ENCODE results near the gene LILRB2. TPM values are rescaled to one million over a fixed set of nuclear protein-coding genes. Genes with fewer than 3 reads are reported as not detected.
"Not testable (repeated sequence)": the region's sequence is repeated elsewhere in the genome, so short reads cannot be mapped to it uniquely, and the experiment has no call there.

LILRB2 gene
- total and polyA plus RNA-seq, 2 donors from 2014 or later, result 1.9 to 11.5 TPM

GRCh38 chr19:54298357-54299125 is 17.6 kb upstream of the LILRB2 start:
- H3K4me1 ChIP-seq (ENCODE audit: control insufficient read depth in 2 of 3, insufficient read depth in 2 of 3, low read depth in 1 of 3, low read length in 3 of 3), result no peaks in the 10 kb centered on the region
- intact Hi-C loops (cut with DNase I), result no loop called here
- H3K4me3 ChIP-seq (ENCODE audit: low read length in 3 of 3), result no peak overlapping the region
- no peaks in the 10 kb centered on the region for H3K36me3 ChIP-seq (ENCODE audit: control insufficient read depth in 2 of 3, insufficient read depth in 3 of 3, low read length in 3 of 3)
- no peak for FAIRE-seq
- TF ChIP-seq, protein P1, sequence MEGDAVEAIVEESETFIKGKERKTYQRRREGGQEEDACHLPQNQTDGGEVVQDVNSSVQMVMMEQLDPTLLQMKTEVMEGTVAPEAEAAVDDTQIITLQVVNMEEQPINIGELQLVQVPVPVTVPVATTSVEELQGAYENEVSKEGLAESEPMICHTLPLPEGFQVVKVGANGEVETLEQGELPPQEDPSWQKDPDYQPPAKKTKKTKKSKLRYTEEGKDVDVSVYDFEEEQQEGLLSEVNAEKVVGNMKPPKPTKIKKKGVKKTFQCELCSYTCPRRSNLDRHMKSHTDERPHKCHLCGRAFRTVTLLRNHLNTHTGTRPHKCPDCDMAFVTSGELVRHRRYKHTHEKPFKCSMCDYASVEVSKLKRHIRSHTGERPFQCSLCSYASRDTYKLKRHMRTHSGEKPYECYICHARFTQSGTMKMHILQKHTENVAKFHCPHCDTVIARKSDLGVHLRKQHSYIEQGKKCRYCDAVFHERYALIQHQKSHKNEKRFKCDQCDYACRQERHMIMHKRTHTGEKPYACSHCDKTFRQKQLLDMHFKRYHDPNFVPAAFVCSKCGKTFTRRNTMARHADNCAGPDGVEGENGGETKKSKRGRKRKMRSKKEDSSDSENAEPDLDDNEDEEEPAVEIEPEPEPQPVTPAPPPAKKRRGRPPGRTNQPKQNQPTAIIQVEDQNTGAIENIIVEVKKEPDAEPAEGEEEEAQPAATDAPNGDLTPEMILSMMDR (IDR thresholded peaks at IDR 0.05; ENCODE audit: borderline replicate concordance, extremely low read depth, insufficient read depth), result no peak
- H3K27me3 ChIP-seq (ENCODE audit: control insufficient read depth, insufficient read depth, low read length), result no peaks in the 10 kb centered on the region
- H3K9me3 ChIP-seq (ENCODE audit: control insufficient read depth in 2 of 3, insufficient read depth in 1 of 3, low read length in 3 of 3), result no peaks in the 10 kb centered on the region
- no peak overlapping the region for H3K27ac ChIP-seq (ENCODE audit: low read depth in 2 of 2, low read length in 2 of 2)
- no peak for DNase-seq
- no peak overlapping the region for H3K9ac ChIP-seq (ENCODE audit: low read length in 3 of 3)

- TF ChIP-seq, protein P1 (IDR thresholded peaks at IDR 0.05; ENCODE audit: borderline replicate concordance, extremely low read depth, insufficient read depth), result no peak
- intact Hi-C loops (cut with DNase I), result no loop called here
- no peak overlapping the region for H3K4me3 ChIP-seq (ENCODE audit: low read length in 3 of 3)
- DNase-seq (no peak), FAIRE-seq (no peak)
- no peaks in the 10 kb centered on the region for H3K36me3 ChIP-seq (ENCODE audit: control insufficient read depth in 2 of 3, insufficient read depth in 3 of 3, low read length in 3 of 3)
- H3K27me3 ChIP-seq (ENCODE audit: control insufficient read depth, insufficient read depth, low read length), result no peaks in the 10 kb centered on the region
- no peaks in the 10 kb centered on the region for H3K9me3 ChIP-seq (ENCODE audit: control insufficient read depth in 2 of 3, insufficient read depth in 1 of 3, low read length in 3 of 3)
- H3K4me1 ChIP-seq (ENCODE audit: control insufficient read depth in 2 of 3, insufficient read depth in 2 of 3, low read depth in 1 of 3, low read length in 3 of 3), result no peaks in the 10 kb centered on the region
- H3K9ac ChIP-seq (ENCODE audit: low read length in 3 of 3), result no peak overlapping the region
- no peak overlapping the region for H3K27ac ChIP-seq (ENCODE audit: low read depth in 2 of 2, low read length in 2 of 2)
Observed at GRCh38 chr19:54297759-54298305, 16.9 kb upstream of the LILRB2 start.

- H3K27me3 ChIP-seq (ENCODE audit: control insufficient read depth, insufficient read depth, low read length), result no peaks in the 10 kb centered on the region
Observed at GRCh38 chr19:54294539-54294938, 13.6 kb upstream of the LILRB2 start.

DNA sequence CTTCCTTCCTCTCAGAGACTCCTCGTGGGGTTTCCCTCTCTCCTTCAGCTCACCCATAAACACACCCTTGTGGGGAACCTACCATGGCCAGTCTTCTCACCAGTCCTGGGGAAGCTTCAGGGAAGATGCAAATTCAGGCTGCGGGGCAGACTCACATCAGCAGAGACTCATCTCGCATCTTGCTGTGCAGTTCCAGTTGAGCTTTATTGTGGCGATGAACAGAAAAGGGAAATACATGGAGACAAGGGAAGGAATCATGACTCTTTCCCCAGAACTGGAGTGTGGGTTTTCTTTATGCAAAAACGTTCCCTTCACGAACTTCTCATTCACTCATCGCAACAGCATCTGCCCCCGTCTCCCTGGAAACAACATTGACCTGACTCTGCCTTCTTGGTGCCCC is 8.2 kb upstream of the LILRB2 start:
- H3K27me3 ChIP-seq (ENCODE audit: control insufficient read depth, insufficient read depth, low read length); H3K36me3 ChIP-seq (ENCODE audit: control insufficient read depth in 2 of 3, insufficient read depth in 3 of 3, low read length in 3 of 3); intact Hi-C loops (cut with DNase I); H3K4me3 ChIP-seq (ENCODE audit: low read length in 3 of 3); DNase-seq; H3K27ac ChIP-seq (ENCODE audit: low read depth in 2 of 2, low read length in 2 of 2); FAIRE-seq; H3K9ac ChIP-seq (ENCODE audit: low read length in 3 of 3); H3K4me1 ChIP-seq (ENCODE audit: control insufficient read depth in 2 of 3, insufficient read depth in 2 of 3, low read depth in 1 of 3, low read length in 3 of 3); H3K9me3 ChIP-seq (ENCODE audit: control insufficient read depth in 2 of 3, insufficient read depth in 1 of 3, low read length in 3 of 3): not testable (repeated sequence)

More at GRCh38 chr19:54294539-54294938, 13.6 kb upstream of the LILRB2 start:
- no peak overlapping the region for H3K9ac ChIP-seq (ENCODE audit: low read length in 3 of 3)
- no peak overlapping the region for H3K4me3 ChIP-seq (ENCODE audit: low read length in 3 of 3)
- DNase-seq (no peak), FAIRE-seq (no peak)
- TF ChIP-seq, protein P1 (IDR thresholded peaks at IDR 0.05; ENCODE audit: borderline replicate concordance, extremely low read depth, insufficient read depth), result no peak
- no peak overlapping the region for H3K27ac ChIP-seq (ENCODE audit: low read depth in 2 of 2, low read length in 2 of 2)
- H3K4me1 ChIP-seq (ENCODE audit: control insufficient read depth in 2 of 3, insufficient read depth in 2 of 3, low read depth in 1 of 3, low read length in 3 of 3), result no peaks in the 10 kb centered on the region
- H3K36me3 ChIP-seq (ENCODE audit: control insufficient read depth in 2 of 3, insufficient read depth in 3 of 3, low read length in 3 of 3), result no peaks in the 10 kb centered on the region
- intact Hi-C loops (cut with DNase I), result no loop called here
- no peaks in the 10 kb centered on the region for H3K9me3 ChIP-seq (ENCODE audit: control insufficient read depth in 2 of 3, insufficient read depth in 1 of 3, low read length in 3 of 3)
